ENCODE results near the gene ADCY6. TPM values are rescaled to one million over a fixed set of nuclear protein-coding genes. Genes with fewer than 3 reads are reported as not detected.
"Not testable (repeated sequence)": the region's sequence is repeated elsewhere in the genome, so short reads cannot be mapped to it uniquely, and the experiment has no call there.

Gene ADCY6
- total and polyA plus RNA-seq, 2 donors (not counting 3 experiments of a cell fraction or from before 2014, with no cell fraction given), result 37.0 to 46.2 TPM

GRCh38 chr12:48728807-48729206, 60.1 kb downstream of the ADCY6 start:
- Histone ChIP-seq H3K4me1 (ENCODE audit: control insufficient read depth, extremely low read depth, insufficient read depth, low read length) (no peaks in the 10 kb centered on the region), H3K9ac (replicated peaks; ENCODE audit: extremely low read depth, insufficient read depth, low read length) (no peak overlapping the region), H2AFZ (ENCODE audit: low read depth, low read length) (no peak overlapping the region), H3K36me3 (ENCODE audit: control insufficient read depth in 2 of 2, extremely low read depth in 1 of 2, insufficient read depth in 2 of 2, low read length in 2 of 2) (no peaks in the 10 kb centered on the region), H4K20me1 (replicated peaks; ENCODE audit: control insufficient read depth, extremely low read depth, insufficient read depth, low read length) (no peaks in the 10 kb centered on the region), H3K4me3 (replicated peaks in 1 of 3; ENCODE audit: insufficient read depth in 1 of 3, low read depth in 1 of 3, low read length in 3 of 3) (no peak overlapping the region), H3K79me2 (ENCODE audit: control insufficient read depth, insufficient read depth, low read length) (no peaks in the 10 kb centered on the region), H3K9me3 (replicated peaks; ENCODE audit: control insufficient read depth, insufficient read depth, low read length) (no peaks in the 10 kb centered on the region), H3K4me2 (ENCODE audit: insufficient read depth, low read length) (no peak overlapping the region), H3K9me1 (replicated peaks; ENCODE audit: control insufficient read depth, extremely low read depth, insufficient read depth, low read length) (no peaks in the 10 kb centered on the region), H3K27ac (ENCODE audit: insufficient read depth, low read depth, low read length) (no peak overlapping the region), H3K27me3 (ENCODE audit: control insufficient read depth in 2 of 2, insufficient read depth in 2 of 2, low read length in 2 of 2) (peaks cover 0 to 2% of the 10 kb centered on the region in 2 experiments)
- FAIRE-seq (no peak), DNase-seq (ENCODE audit: low read depth, low spot score) (no peak)
- ChIA-PET CTCF (no interaction called here), POLR2A (no interaction called here)
- dilution Hi-C loops (cut with MboI; ENCODE audit: extremely low pct_ligation_motif_present, low sequenced_read_pairs) (no loop called here), intact Hi-C loops (cut with micrococcal nuclease) (no loop called here)
- TF ChIP-seq POLR2A (IDR thresholded peaks at IDR 0.05; ENCODE audit: low read depth, low read length), result no peak
- TF ChIP-seq JUN (IDR thresholded peaks at IDR 0.05; ENCODE audit: borderline replicate concordance, insufficient read depth, insufficient read length, low read depth), result no peak
- no peak for TF ChIP-seq MAX (IDR thresholded peaks at IDR 0.05; ENCODE audit: insufficient read depth, insufficient read length)
- TF ChIP-seq POLR2AphosphoS5 (IDR thresholded peaks at IDR 0.05; ENCODE audit: insufficient read depth, low read depth, low read length), result no peak
- TF ChIP-seq EZH2 (IDR thresholded peaks at IDR 0.05; ENCODE audit: borderline replicate concordance, low read depth, low read length, severe bottlenecking), result no peak
- TF ChIP-seq GATA2 (IDR thresholded peaks at IDR 0.05; ENCODE audit: insufficient read depth, insufficient read length, low read depth, low read length), result no peak
- no peak for TF ChIP-seq MYC (IDR thresholded peaks at IDR 0.05; ENCODE audit: low read depth, low read length)
- TF ChIP-seq FOS (IDR thresholded peaks at IDR 0.05; ENCODE audit: borderline replicate concordance, insufficient read depth, low read length), result no peak
- no peak for TF ChIP-seq CTCF (IDR thresholded peaks at IDR 0.05; ENCODE audit: extremely low read depth in 1 of 2, insufficient read depth in 1 of 2, low read depth in 1 of 2, low read length in 2 of 2)
- no TSS peak for BruUV-seq (replicated peaks)

- H2AFZ ChIP-seq (ENCODE audit: low read depth, low read length); CTCF ChIA-PET; H3K79me2 ChIP-seq (ENCODE audit: control insufficient read depth, insufficient read depth, low read length): not testable (repeated sequence)
These were observed 68.2 kb downstream of the ADCY6 start for GRCh38 chr12:48720737-48721136.

DNA sequence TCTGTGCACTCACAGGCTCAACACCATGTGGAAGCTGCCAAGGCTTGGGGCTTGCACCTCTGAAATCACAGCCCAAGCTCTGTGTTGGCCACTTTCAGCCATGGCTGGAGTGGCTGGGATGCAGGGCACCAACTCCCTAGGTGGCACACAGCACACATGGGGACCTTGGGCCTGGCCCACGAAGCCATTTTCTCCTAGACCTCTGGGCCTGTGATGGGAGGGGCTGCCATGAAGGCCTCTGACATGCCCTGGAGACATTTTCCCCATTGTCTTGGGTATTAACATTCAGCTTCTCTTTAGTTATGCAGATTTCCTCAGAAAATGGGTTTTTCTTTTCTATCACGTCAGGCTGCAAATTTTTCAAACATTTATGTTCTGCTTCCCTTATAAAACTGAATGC, 68.7 kb downstream of the ADCY6 start:
- H3K4me2 ChIP-seq (ENCODE audit: insufficient read depth, low read length); BruUV-seq (replicated peaks); H3K9me3 ChIP-seq (replicated peaks; ENCODE audit: control insufficient read depth, insufficient read depth, low read length); POLR2A ChIA-PET; H3K4me3 ChIP-seq (replicated peaks in 1 of 3; ENCODE audit: insufficient read depth in 1 of 3, low read depth in 1 of 3, low read length in 3 of 3); H3K27ac ChIP-seq (ENCODE audit: insufficient read depth, low read depth, low read length); intact Hi-C loops (cut with micrococcal nuclease); DNase-seq (ENCODE audit: low read depth, low spot score); H3K36me3 ChIP-seq (ENCODE audit: control insufficient read depth in 2 of 2, extremely low read depth in 1 of 2, insufficient read depth in 2 of 2, low read length in 2 of 2); H3K9me1 ChIP-seq (replicated peaks; ENCODE audit: control insufficient read depth, extremely low read depth, insufficient read depth, low read length); H3K4me1 ChIP-seq (ENCODE audit: control insufficient read depth, extremely low read depth, insufficient read depth, low read length); H4K20me1 ChIP-seq (replicated peaks; ENCODE audit: control insufficient read depth, extremely low read depth, insufficient read depth, low read length); H3K27me3 ChIP-seq (ENCODE audit: control insufficient read depth in 2 of 2, insufficient read depth in 2 of 2, low read length in 2 of 2); H3K9ac ChIP-seq (replicated peaks; ENCODE audit: extremely low read depth, insufficient read depth, low read length); FAIRE-seq; dilution Hi-C loops (cut with MboI; ENCODE audit: extremely low pct_ligation_motif_present, low sequenced_read_pairs); H2AFZ ChIP-seq (ENCODE audit: low read depth, low read length): not testable (repeated sequence)
- CTCF ChIA-PET, result interaction anchor here (0.7 kb wide), 1 partner anchor 14 kb away, joined by 3 read pairs; no protein-coding TSS in a partner anchor
- H3K79me2 ChIP-seq (ENCODE audit: control insufficient read depth, insufficient read depth, low read length), result peaks cover 11% of the 10 kb centered on the region

More at GRCh38 chr12:48720737-48721136, 68.2 kb downstream of the ADCY6 start:
- POLR2A ChIA-PET; H3K4me2 ChIP-seq (ENCODE audit: insufficient read depth, low read length); H3K9ac ChIP-seq (replicated peaks; ENCODE audit: extremely low read depth, insufficient read depth, low read length); H3K9me1 ChIP-seq (replicated peaks; ENCODE audit: control insufficient read depth, extremely low read depth, insufficient read depth, low read length); H3K36me3 ChIP-seq (ENCODE audit: control insufficient read depth in 2 of 2, extremely low read depth in 1 of 2, insufficient read depth in 2 of 2, low read length in 2 of 2); FAIRE-seq; H3K4me1 ChIP-seq (ENCODE audit: control insufficient read depth, extremely low read depth, insufficient read depth, low read length); H4K20me1 ChIP-seq (replicated peaks; ENCODE audit: control insufficient read depth, extremely low read depth, insufficient read depth, low read length); H3K27ac ChIP-seq (ENCODE audit: insufficient read depth, low read depth, low read length); intact Hi-C loops (cut with micrococcal nuclease); DNase-seq (ENCODE audit: low read depth, low spot score); H3K9me3 ChIP-seq (replicated peaks; ENCODE audit: control insufficient read depth, insufficient read depth, low read length); H3K27me3 ChIP-seq (ENCODE audit: control insufficient read depth in 2 of 2, insufficient read depth in 2 of 2, low read length in 2 of 2); dilution Hi-C loops (cut with MboI; ENCODE audit: extremely low pct_ligation_motif_present, low sequenced_read_pairs); H3K4me3 ChIP-seq (replicated peaks in 1 of 3; ENCODE audit: insufficient read depth in 1 of 3, low read depth in 1 of 3, low read length in 3 of 3); BruUV-seq (replicated peaks): not testable (repeated sequence)
